H1 (cell line): Measurements from ENCODE around the gene RNASE9. TPM values are rescaled to one million over a fixed set of nuclear protein-coding genes. Genes with fewer than 3 reads are reported as not detected.

Experiments used
- CTCF ChIA-PET: fragments of 300-600 bp; sonication (Branson Sonifier 250); formaldehyde crosslinking; loops from one replicate; lab custom pipeline; 2021; ENCODE audit not compliant: partially characterized antibody; lab: Charles Lee
- POLR2A ChIA-PET: fragments of 300-600 bp; sonication (Branson Sonifier 250); formaldehyde crosslinking; loops from one replicate; lab custom pipeline; 2021; ENCODE audit warnings: inconsistent platforms; ENCODE audit not compliant: partially characterized antibody; lab: Charles Lee
- DNase-seq, 2 experiments: peaks; one replicate each; pipeline versions ENCODE4 v3.0.0 to v3.0.0-alpha.2; 2010 to 2022; ENCODE audit warnings: low spot score in 2 of 2, low read depth in 1 of 2, mixed read lengths in 1 of 2
- FAIRE-seq: peaks from 2 replicates; lab custom pipeline; 2011; peaks lifted over from hg19 to GRCh38; lab: Jason Lieb, UNC
- H2AFZ ChIP-seq: 2 replicates; pipeline ENCODE4 v1.8.1; 2012; ENCODE audit warnings: low read length, inconsistent platforms
- H2AK5ac ChIP-seq: 2 replicates; pipeline ENCODE4 v1.6.1; 2013; ENCODE audit warnings: low read depth, low read length
- H2BK120ac ChIP-seq: replicated peaks from 2 replicates; pipeline ENCODE3; 2013; ENCODE audit warnings: low read depth, low read length, inconsistent platforms
- H2BK12ac ChIP-seq: 2 replicates; pipeline ENCODE4 v1.6.1; 2013; ENCODE audit warnings: low read depth, low read length
- H2BK15ac ChIP-seq: 2 replicates; pipeline ENCODE4 v1.6.1; 2013; ENCODE audit warnings: low read length
- H2BK20ac ChIP-seq: 2 replicates; pipeline ENCODE4 v1.6.1; 2013; ENCODE audit warnings: low read length
- H2BK5ac ChIP-seq: 2 replicates; pipeline ENCODE4 v1.6.1; 2013; ENCODE audit warnings: low read depth, low read length
- H3K14ac ChIP-seq: 2 replicates; pipeline ENCODE4 v1.6.1; 2013; ENCODE audit warnings: inconsistent platforms; ENCODE audit not compliant: insufficient read length
- H3K18ac ChIP-seq: 2 replicates; pipeline ENCODE4 v1.6.1; 2013; ENCODE audit warnings: low read length; ENCODE audit errors: extremely low read depth
- H3K23ac ChIP-seq: 2 replicates; pipeline ENCODE4 v1.6.1; 2013; ENCODE audit warnings: inconsistent platforms; ENCODE audit not compliant: insufficient read length
- H3K23me2 ChIP-seq: 2 replicates; pipeline ENCODE4 v1.6.1; 2013; ENCODE audit warnings: low read depth, low read length
- H3K27ac ChIP-seq: 2 replicates; pipeline ENCODE4 v1.6.1; 2011; ENCODE audit warnings: low read depth, low read length, inconsistent platforms
- H3K27me3 ChIP-seq, 4 experiments: replicated peaks in 1 of 4; 1 replicate in 1 of 4; 2 replicates in 3 of 4; pipeline versions ENCODE4 v1.6.1 to v1.8.1; 2011 to 2013; ENCODE audit warnings: low read length in 3 of 4, mild to moderate bottlenecking in 3 of 4, inconsistent platforms in 2 of 4, mixed read lengths in 2 of 4, moderate library complexity in 1 of 4; ENCODE audit not compliant: control insufficient read depth in 3 of 4, insufficient read depth in 3 of 4; ENCODE audit errors: extremely low read depth in 1 of 4
- H3K36me3 ChIP-seq, 4 experiments: 2 replicates each; pipeline versions ENCODE4 v1.6.1 to v1.8.1; 2011 to 2013; ENCODE audit warnings: mild to moderate bottlenecking in 4 of 4, low read length in 3 of 4, moderate library complexity in 2 of 4, control low read depth in 1 of 4, inconsistent platforms in 1 of 4; ENCODE audit not compliant: insufficient read depth in 4 of 4, control insufficient read depth in 2 of 4
- H3K4ac ChIP-seq: replicated peaks from 2 replicates; pipeline ENCODE3; 2013; ENCODE audit warnings: low read length, low read depth, mixed read lengths, inconsistent platforms; ENCODE audit not compliant: insufficient read length
- H3K4me1 ChIP-seq, 4 experiments: replicated peaks in 1 of 4; 1 replicate in 1 of 4; 2 replicates in 3 of 4; pipeline versions ENCODE4 v1.6.1 to v1.8.1; 2011 to 2013; ENCODE audit warnings: low read length in 3 of 4, inconsistent platforms in 2 of 4, mixed read lengths in 1 of 4; ENCODE audit not compliant: insufficient read depth in 4 of 4, control insufficient read depth in 3 of 4
- H3K4me2 ChIP-seq, 2 experiments: 2 replicates each; pipeline versions ENCODE4 v1.6.1 to v1.8.1; 2011 to 2013; ENCODE audit warnings: low read depth in 2 of 2, low read length in 2 of 2, control low read depth in 1 of 2, inconsistent platforms in 1 of 2, mild to moderate bottlenecking in 1 of 2; ENCODE audit not compliant: insufficient read depth in 1 of 2
- H3K4me3 ChIP-seq, 4 experiments: fragments of 200-600, 300-600 bp in 1 of 4; sonication (generic), shearing (Covaris generic), sonication (Bioruptor Twin) in 1 of 4; 2 replicates each; pipeline versions ENCODE4 v1.5.1 to v1.8.1; 2011 to 2016; ENCODE audit warnings: low read length in 4 of 4, low read depth in 3 of 4, control low read depth in 2 of 4, inconsistent platforms in 2 of 4, mild to moderate bottlenecking in 2 of 4, mixed read lengths in 1 of 4, moderate library complexity in 1 of 4; ENCODE audit not compliant: insufficient read depth in 2 of 4; ENCODE audit errors: extremely low read depth in 1 of 4
- H3K56ac ChIP-seq: replicated peaks from 2 replicates; pipeline ENCODE3; 2013; ENCODE audit warnings: low read depth, mild to moderate bottlenecking, mixed read lengths, low read length, inconsistent platforms; ENCODE audit not compliant: insufficient read length
- H3K79me1 ChIP-seq: 2 replicates; pipeline ENCODE4 v1.6.1; 2013; ENCODE audit warnings: low read depth, low read length, control low read depth
- H3K79me2 ChIP-seq, 2 experiments: 2 replicates each; pipeline versions ENCODE4 v1.6.1 to v1.8.1; 2012 to 2013; ENCODE audit warnings: low read length in 2 of 2, mild to moderate bottlenecking in 2 of 2, inconsistent platforms in 1 of 2; ENCODE audit not compliant: insufficient read depth in 2 of 2, control insufficient read depth in 1 of 2
- H3K9ac ChIP-seq, 4 experiments: replicated peaks in 1 of 4; 1 replicate in 1 of 4; 2 replicates in 3 of 4; pipeline versions ENCODE4 v1.6.1 to v1.8.1; 2011 to 2013; ENCODE audit warnings: low read depth in 3 of 4, low read length in 3 of 4, control low read depth in 2 of 4, mild to moderate bottlenecking in 2 of 4, moderate library complexity in 2 of 4, inconsistent platforms in 1 of 4; ENCODE audit errors: extremely low read depth in 1 of 4
- H3K9me3 ChIP-seq, 2 experiments: 2 replicates each; pipeline versions ENCODE4 v1.6.1 to v1.8.1; 2012 to 2013; ENCODE audit warnings: mild to moderate bottlenecking in 2 of 2, moderate library complexity in 2 of 2, control low read depth in 1 of 2, inconsistent platforms in 1 of 2, low read depth in 1 of 2, low read length in 1 of 2, mixed read lengths in 1 of 2; ENCODE audit not compliant: insufficient read depth in 2 of 2
- H4K20me1 ChIP-seq, 2 experiments: replicated peaks in 1 of 2; 2 replicates each; pipeline versions ENCODE3 to v1.8.1; 2011 to 2013; ENCODE audit warnings: inconsistent platforms in 2 of 2, low read length in 2 of 2, mild to moderate bottlenecking in 1 of 2; ENCODE audit not compliant: insufficient read depth in 2 of 2, control insufficient read depth in 1 of 2
- H4K5ac ChIP-seq: 2 replicates; pipeline ENCODE4 v1.6.1; 2013; ENCODE audit warnings: low read length, low read depth, mixed read lengths, inconsistent platforms; ENCODE audit not compliant: insufficient read length
- H4K8ac ChIP-seq: 2 replicates; pipeline ENCODE4 v1.8.0; 2013; ENCODE audit warnings: mild to moderate bottlenecking, moderate library complexity, low read length, inconsistent platforms; ENCODE audit not compliant: insufficient read depth; ENCODE audit errors: extremely low read depth
- H4K91ac ChIP-seq: replicated peaks from 2 replicates; pipeline ENCODE3; 2013; ENCODE audit warnings: low read length, mixed read lengths, inconsistent platforms; ENCODE audit not compliant: insufficient read length
- BRCA1 ChIP-seq: IDR thresholded peaks from 2 replicates; pipeline ENCODE4 v1.6.1; 2012; ENCODE audit warnings: low read depth, low read length, improper control_type of control experiment
- CEBPB ChIP-seq: IDR thresholded peaks from 2 replicates; pipeline ENCODE4 v1.6.1; 2012; ENCODE audit warnings: low read depth, low read length
- GTF2F1 ChIP-seq: IDR thresholded peaks from 2 replicates; pipeline ENCODE4 v1.6.1; 2012; ENCODE audit warnings: low read depth, low read length, improper control_type of control experiment, borderline replicate concordance
- JUN ChIP-seq: IDR thresholded peaks from 2 replicates; pipeline ENCODE4 v1.6.1; 2011; ENCODE audit warnings: low read depth, mild to moderate bottlenecking, improper control_type of control experiment, low read length
- JUND ChIP-seq: IDR thresholded peaks from 2 replicates; pipeline ENCODE4 v1.6.1; 2011; ENCODE audit warnings: mild to moderate bottlenecking, improper control_type of control experiment, low read length
- KDM5A ChIP-seq: fragments of 200-600 bp; IDR thresholded peaks from 2 replicates; pipeline ENCODE4 v1.7.1; 2012; ENCODE audit warnings: mild to moderate bottlenecking, low read length, inconsistent platforms, mixed read lengths
- MAFK ChIP-seq: IDR thresholded peaks from 2 replicates; pipeline ENCODE4 v1.6.1; 2012; ENCODE audit warnings: low read depth, mild to moderate bottlenecking, improper control_type of control experiment, low read length
- NRF1 ChIP-seq: IDR thresholded peaks from 2 replicates; pipeline ENCODE4 v1.6.1; 2011; ENCODE audit warnings: mild to moderate bottlenecking, low read depth, low read length, improper control_type of control experiment
- RXRA ChIP-seq: IDR thresholded peaks from 2 replicates; pipeline ENCODE4 v1.6.1; 2011; ENCODE audit warnings: low read depth, mild to moderate bottlenecking, low read length, moderate library complexity; ENCODE audit not compliant: insufficient read depth
- SAP30 ChIP-seq: fragments of 300-600 bp; sonication (generic); IDR thresholded peaks from 2 replicates; pipeline ENCODE4 v1.7.1; 2012; ENCODE audit warnings: low read length, moderate library complexity, mild to moderate bottlenecking, inconsistent platforms; ENCODE audit not compliant: insufficient read depth, insufficient replicate concordance
- SP4 ChIP-seq: IDR thresholded peaks from 2 replicates; pipeline ENCODE4 v1.6.1; 2012; ENCODE audit warnings: low read length, inconsistent platforms
- SUZ12 ChIP-seq: fragments of 200-600 bp; sonication (generic); IDR thresholded peaks from 2 replicates; pipeline ENCODE4 v1.6.1; 2012; ENCODE audit warnings: mild to moderate bottlenecking, inconsistent platforms, low read length, moderate library complexity, mixed read lengths
- WGBS, 2 experiments: shearing (Covaris generic) in 1 of 2; methylation state at CpG; one replicate each; pipeline versions ENCODE4 v1.1.6 to v1.1.7; 2013 to 2015; ENCODE audit warnings: low lambda C conversion rate in 2 of 2, mixed read lengths in 2 of 2, inconsistent platforms in 1 of 2, low coverage in 1 of 2, missing lambda C conversion rate in 1 of 2; ENCODE audit not compliant: insufficient replicate concordance in 2 of 2, insufficient coverage in 1 of 2, insufficient read length in 1 of 2; ENCODE audit errors: extremely low coverage in 1 of 2, missing lambda C conversion rate in 1 of 2; 5-methylcytosine and 5-hydroxymethylcytosine counted together
- polyA plus RNA-seq, 7 experiments: library from polyadenylated mRNA; depleted of rRNA in 3 of 7; stranded (reverse) in 5 of 7; unstranded in 2 of 7; fragments of >200 nt in 5 of 7; fragments of 200-250 nt in 2 of 7; gene quantifications; 1 replicate in 5 of 7; 2 replicates in 1 of 7; 4 replicates in 1 of 7; pipeline versions ENCODE4 v1.2.1 to v1.2.3, GENCODE V29; 2011 to 2013; ENCODE audit warnings: missing spikeins in 2 of 7, mixed read lengths in 2 of 7
- total RNA-seq: library from RNA; stranded (reverse); fragmentation: NEBNext Ultra II Directional; extraction: Animal tissue kit (Norgen Biotek cat#: 25700); gene quantifications from 2 replicates; pipeline ENCODE4 v1.2.1, GENCODE V29; 2021
- TF ChIP-seq, protein P1 (sequence below): IDR thresholded peaks from 2 replicates; pipeline ENCODE4 v1.6.1; 2012; ENCODE audit warnings: low read length, inconsistent platforms

Gene RNASE9
- total and polyA plus RNA-seq, 2 of the 8 experiments (the other 6 are each of a cell fraction or from before 2014, with no cell fraction given) = 0.06 TPM; not detected in 1

DNA sequence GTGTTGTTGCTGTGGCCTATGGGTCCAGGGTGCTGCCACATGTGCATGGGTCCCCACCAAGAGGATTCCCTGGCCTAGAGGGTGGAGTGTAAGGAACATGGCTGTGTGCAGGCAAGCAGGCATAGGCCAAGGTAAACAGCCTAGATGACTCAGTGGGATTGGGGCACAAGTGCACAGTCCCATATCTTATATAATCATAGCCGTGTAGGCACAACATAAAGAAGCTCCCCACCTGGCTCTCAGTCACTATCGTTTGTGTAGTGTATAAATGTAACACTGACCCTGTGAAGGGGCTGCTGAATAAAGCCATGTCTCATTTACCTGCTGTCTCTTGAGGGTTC is 46.0 kb upstream of the RNASE9 start:
- Histone ChIP-seq H3K4me3 (no peak overlapping the region), H3K79me2 (no peaks in the 10 kb centered on the region), H4K91ac (no peak overlapping the region), H3K4me1 (peaks cover 0 to 2% (median 0%) of the 10 kb centered on the region in 4 experiments; a peak in 1 of 7 replicates), H2BK20ac (no peak overlapping the region), H3K23me2 (no peaks in the 10 kb centered on the region), H3K36me3 (no peaks in the 10 kb centered on the region), H4K5ac (no peak overlapping the region), H3K56ac (no peak overlapping the region), H3K27ac (no peak overlapping the region), H3K23ac (no peak overlapping the region), H4K8ac (no peak overlapping the region), H3K4ac (no peak overlapping the region), H4K20me1 (no peaks in the 10 kb centered on the region), H3K9ac (no peak overlapping the region), H3K79me1 (no peaks in the 10 kb centered on the region), H2BK5ac (no peak overlapping the region), H3K9me3 (no peaks in the 10 kb centered on the region), H2BK12ac (peak overlapping the region; percentile 53; the same call in 1 of the 2 replicates), H3K18ac (no peak overlapping the region), H2BK120ac (no peak overlapping the region), H3K4me2 (no peak overlapping the region), H2BK15ac (peak overlapping the region; percentile 83; the same call in 1 of the 2 replicates), H3K27me3 (no peaks in the 10 kb centered on the region), H2AFZ (no peak overlapping the region), H2AK5ac (no peak overlapping the region), H3K14ac (no peak overlapping the region)
- WGBS, 2 experiments = 80% methylated on average over 2 of the region's 2 CpGs; no CpG with 5 or more reads in 1 of the 2 experiments
- DNase-seq (no peak), FAIRE-seq (no peak)
- ChIA-PET POLR2A (interaction anchor here (0.6 to 7.8 kb wide), 6 partner anchors 10 to 301 kb away, joined by 3 to 49 read pairs (median 4); partner anchors contain the start of genes APEX1, OSGEP and PNP), CTCF (interaction anchor here (0.6 to 8.9 kb wide), 38 partner anchors 9 to 280 kb away, joined by 3 to 114 read pairs (median 4); partner anchors contain the start of genes APEX1, PNP, RNASE11 and RNASE12)
- no peak for TF ChIP-seq JUND
- TF ChIP-seq JUN = no peak
- TF ChIP-seq SUZ12 = no peak
- no peak for TF ChIP-seq CEBPB
- TF ChIP-seq NRF1 = no peak
- no peak for TF ChIP-seq GTF2F1
- TF ChIP-seq, protein P1, sequence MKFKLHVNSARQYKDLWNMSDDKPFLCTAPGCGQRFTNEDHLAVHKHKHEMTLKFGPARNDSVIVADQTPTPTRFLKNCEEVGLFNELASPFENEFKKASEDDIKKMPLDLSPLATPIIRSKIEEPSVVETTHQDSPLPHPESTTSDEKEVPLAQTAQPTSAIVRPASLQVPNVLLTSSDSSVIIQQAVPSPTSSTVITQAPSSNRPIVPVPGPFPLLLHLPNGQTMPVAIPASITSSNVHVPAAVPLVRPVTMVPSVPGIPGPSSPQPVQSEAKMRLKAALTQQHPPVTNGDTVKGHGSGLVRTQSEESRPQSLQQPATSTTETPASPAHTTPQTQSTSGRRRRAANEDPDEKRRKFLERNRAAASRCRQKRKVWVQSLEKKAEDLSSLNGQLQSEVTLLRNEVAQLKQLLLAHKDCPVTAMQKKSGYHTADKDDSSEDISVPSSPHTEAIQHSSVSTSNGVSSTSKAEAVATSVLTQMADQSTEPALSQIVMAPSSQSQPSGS = no peak
- no peak for TF ChIP-seq MAFK
- TF ChIP-seq SAP30 = no peak
- no peak for TF ChIP-seq BRCA1
- TF ChIP-seq KDM5A = no peak
- no peak for TF ChIP-seq SP4
- no peak for TF ChIP-seq RXRA
